GM06990 (cell line): ENCODE results near the gene KANSL3.
"Not testable (repeated sequence)": the region's sequence is repeated elsewhere in the genome, so short reads cannot be mapped to it uniquely, and the experiment has no call there.

Source experiments
- DNase-seq: peaks from one replicate; pipeline ENCODE4 v3.0.0-alpha.2; 2011; ENCODE audit not compliant: insufficient read length; ENCODE audit errors: extremely low read depth
- H3K27me3 ChIP-seq: replicated peaks from 2 replicates; pipeline ENCODE4 v1.6.0; 2011; ENCODE audit warnings: low read length; ENCODE audit not compliant: control insufficient read depth, insufficient read depth
- H3K36me3 ChIP-seq: 2 replicates; pipeline ENCODE4 v1.5.1; 2011; ENCODE audit warnings: low read length; ENCODE audit not compliant: control insufficient read depth, insufficient read depth
- H3K4me3 ChIP-seq: replicated peaks from 2 replicates; pipeline ENCODE4 v1.5.1; 2011; ENCODE audit warnings: low read depth, mild to moderate bottlenecking, control low read depth, low read length
- TF ChIP-seq, protein P1 (sequence below): IDR thresholded peaks from 2 replicates; pipeline ENCODE4 v1.5.1; 2011; ENCODE audit warnings: low read length, control low read depth, mild to moderate bottlenecking, inconsistent platforms; ENCODE audit not compliant: insufficient read depth, poor library complexity, severe bottlenecking

The KANSL3 gene

GRCh38 chr2:96662360-96662759 is 24.2 kb upstream of the KANSL3 start:
- DNase-seq, result no peak
- no peak overlapping the region for H3K4me3 ChIP-seq
- no peaks in the 10 kb centered on the region for H3K36me3 ChIP-seq
- TF ChIP-seq, protein P1, sequence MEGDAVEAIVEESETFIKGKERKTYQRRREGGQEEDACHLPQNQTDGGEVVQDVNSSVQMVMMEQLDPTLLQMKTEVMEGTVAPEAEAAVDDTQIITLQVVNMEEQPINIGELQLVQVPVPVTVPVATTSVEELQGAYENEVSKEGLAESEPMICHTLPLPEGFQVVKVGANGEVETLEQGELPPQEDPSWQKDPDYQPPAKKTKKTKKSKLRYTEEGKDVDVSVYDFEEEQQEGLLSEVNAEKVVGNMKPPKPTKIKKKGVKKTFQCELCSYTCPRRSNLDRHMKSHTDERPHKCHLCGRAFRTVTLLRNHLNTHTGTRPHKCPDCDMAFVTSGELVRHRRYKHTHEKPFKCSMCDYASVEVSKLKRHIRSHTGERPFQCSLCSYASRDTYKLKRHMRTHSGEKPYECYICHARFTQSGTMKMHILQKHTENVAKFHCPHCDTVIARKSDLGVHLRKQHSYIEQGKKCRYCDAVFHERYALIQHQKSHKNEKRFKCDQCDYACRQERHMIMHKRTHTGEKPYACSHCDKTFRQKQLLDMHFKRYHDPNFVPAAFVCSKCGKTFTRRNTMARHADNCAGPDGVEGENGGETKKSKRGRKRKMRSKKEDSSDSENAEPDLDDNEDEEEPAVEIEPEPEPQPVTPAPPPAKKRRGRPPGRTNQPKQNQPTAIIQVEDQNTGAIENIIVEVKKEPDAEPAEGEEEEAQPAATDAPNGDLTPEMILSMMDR, result no peak
- no peaks in the 10 kb centered on the region for H3K27me3 ChIP-seq

DNA sequence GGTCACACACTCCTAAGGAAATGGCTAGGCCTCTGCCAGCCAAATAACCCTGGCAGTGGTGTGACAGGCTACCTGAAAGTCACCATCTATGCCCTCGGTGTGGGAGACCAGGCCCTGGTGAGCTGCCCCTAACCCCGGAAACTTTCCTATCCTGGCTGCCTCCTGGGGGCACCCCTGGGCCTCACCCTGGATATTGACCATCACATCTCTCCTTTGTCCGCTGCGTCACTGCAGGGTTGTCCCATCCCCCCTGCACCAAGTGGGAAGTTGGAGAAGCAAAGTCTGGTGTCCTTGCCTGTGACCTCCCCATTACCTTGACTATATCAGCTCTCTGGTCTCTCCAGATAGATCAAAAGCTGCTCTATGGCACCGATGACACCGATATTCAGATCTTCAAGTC is 23.2 kb upstream of the KANSL3 start:
- no peak for DNase-seq
- TF ChIP-seq, protein P1, result no peak
- Histone ChIP-seq H3K4me3 (no peak overlapping the region), H3K27me3 (no peaks in the 10 kb centered on the region), H3K36me3 (no peaks in the 10 kb centered on the region)

DNA sequence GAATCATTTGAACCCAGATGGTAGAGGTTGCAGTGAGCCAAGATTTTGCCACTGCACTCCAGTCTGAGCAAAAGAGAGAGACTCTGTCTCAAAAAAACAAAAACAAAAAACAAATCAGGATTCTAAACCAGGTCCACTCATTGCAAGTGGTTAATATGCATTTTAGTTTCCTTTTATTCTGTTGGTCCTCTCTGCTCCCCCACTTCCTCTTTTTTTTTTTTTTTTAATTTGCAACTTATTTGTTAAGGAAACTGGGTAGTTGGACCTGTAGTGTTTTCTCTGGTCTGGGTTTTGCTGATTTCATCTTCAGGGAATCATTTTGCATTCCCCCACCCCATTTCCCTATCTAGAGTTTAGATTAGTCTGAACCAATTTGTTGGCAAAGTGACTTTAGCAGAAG is 18.4 kb upstream of the KANSL3 start:
- no peaks in the 10 kb centered on the region for H3K36me3 ChIP-seq
- no peaks in the 10 kb centered on the region for H3K27me3 ChIP-seq
- TF ChIP-seq, protein P1, result no peak
- H3K4me3 ChIP-seq, result no peak overlapping the region
- DNase-seq, result no peak

GRCh38 chr2:96655526-96655925 is 17.4 kb upstream of the KANSL3 start:
- Histone ChIP-seq H3K4me3 (no peak overlapping the region), H3K27me3 (no peaks in the 10 kb centered on the region), H3K36me3 (no peaks in the 10 kb centered on the region)
- TF ChIP-seq, protein P1, result no peak
- DNase-seq, result no peak

DNA sequence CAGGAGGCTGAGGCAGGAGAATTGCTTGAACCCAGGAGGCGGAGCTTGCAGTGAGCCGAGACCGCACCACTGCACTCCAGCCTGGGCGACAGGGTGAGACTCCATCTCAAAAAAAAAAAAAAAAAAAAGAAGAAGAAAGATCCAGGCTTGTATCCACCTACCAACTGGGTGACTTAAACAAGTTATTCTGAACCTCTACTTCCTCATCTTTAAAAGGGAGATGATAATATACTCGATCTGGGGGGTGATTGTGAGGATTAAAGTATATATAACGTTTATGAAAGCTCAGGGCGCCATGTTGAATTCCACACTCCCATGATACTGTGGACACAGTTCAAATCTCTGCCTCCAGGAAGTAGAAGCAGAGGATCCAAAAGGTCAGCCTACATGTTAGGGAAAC is 16.7 kb upstream of the KANSL3 start:
- H3K27me3 ChIP-seq, H3K36me3 ChIP-seq, H3K4me3 ChIP-seq, DNase-seq: not testable (repeated sequence)

DNA sequence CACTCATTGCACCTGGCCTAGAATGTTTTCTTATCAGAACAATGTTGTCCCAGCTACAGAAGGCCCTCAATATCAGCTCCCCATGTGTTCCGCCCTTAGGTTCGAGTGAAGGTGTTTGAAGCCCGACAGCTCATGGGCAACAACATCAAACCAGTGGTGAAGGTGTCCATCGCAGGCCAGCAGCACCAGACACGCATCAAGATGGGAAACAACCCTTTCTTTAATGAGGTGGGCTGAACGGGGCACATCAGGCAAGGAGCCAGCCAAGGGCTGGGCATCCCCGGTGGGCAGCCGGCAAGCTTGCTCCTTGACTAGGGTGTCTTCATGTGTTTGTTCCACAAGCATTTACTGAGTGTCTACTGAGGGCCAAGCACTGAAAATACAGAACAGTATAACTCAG is 13.7 kb upstream of the KANSL3 start:
- TF ChIP-seq, protein P1, result no peak
- no peak overlapping the region for H3K4me3 ChIP-seq
- DNase-seq, result no peak
- no peaks in the 10 kb centered on the region for H3K36me3 ChIP-seq
- H3K27me3 ChIP-seq, result no peaks in the 10 kb centered on the region; the same call in 1 of the 2 replicates
